Amniotic stem cell (primary cell): ENCODE measurements around the gene DAZAP2.

ENCODE experiments used
- DNase-seq: peaks from one replicate; lab custom pipeline; 2025; lab: John Stamatoyannopoulos, UW

Gene DAZAP2

GRCh38 chr12:51238510-51239334 is at the start of gene DAZAP2:
DAZAP2 (plus strand) TSS chr12:51238826; CDS start chr12:51238908, 82 bp downstream.
- DNase-seq, result peak; percentile 88

DNA sequence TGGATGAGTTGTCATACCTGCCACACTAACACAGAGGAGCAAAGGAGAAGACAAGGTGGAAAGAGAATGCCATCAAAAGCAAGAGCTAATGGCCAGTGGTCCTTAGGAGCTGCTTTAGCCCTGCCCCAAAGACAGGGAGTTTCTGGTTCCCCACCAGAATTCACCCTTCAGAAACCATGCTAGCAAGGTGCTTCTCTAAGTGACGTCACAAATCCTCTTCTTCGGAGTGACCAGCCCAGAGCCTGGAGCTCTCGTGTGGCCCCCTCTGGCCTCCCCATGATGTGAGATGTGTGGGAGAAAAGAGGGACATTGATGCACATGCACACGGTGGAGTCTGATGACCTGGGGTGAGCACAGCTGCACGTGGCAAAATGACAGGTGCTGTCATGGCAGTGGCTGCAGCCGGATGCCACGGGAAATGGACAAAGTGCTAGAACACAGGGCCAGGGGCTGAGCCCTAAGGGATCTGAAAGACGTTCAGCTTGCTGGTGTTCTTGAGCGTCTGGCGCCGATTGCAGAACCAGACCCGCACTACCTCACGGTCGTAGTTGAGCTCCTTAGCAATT is 48.8 kb upstream of the DAZAP2 start:
- no peak for DNase-seq

DNA sequence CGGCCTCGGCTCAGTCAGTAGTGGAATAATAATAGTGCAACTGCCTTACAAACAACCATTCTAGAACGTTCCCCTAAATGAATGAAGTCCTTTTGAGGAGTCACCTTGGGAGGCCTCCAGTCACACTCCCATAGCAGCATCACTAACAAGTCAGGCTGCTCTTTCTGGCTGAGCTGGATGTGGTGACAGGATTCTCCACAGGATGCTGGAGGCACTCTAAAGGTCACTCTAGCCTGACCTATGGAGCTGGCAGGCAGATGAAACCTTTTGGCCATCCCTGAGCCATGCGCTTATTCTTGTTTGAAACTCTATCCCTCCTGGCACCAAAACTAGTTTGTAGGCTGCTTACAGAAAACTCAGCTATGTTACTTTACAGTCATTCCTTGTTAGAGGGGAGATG is 47.8 kb upstream of the DAZAP2 start:
- DNase-seq, result no peak

DNA sequence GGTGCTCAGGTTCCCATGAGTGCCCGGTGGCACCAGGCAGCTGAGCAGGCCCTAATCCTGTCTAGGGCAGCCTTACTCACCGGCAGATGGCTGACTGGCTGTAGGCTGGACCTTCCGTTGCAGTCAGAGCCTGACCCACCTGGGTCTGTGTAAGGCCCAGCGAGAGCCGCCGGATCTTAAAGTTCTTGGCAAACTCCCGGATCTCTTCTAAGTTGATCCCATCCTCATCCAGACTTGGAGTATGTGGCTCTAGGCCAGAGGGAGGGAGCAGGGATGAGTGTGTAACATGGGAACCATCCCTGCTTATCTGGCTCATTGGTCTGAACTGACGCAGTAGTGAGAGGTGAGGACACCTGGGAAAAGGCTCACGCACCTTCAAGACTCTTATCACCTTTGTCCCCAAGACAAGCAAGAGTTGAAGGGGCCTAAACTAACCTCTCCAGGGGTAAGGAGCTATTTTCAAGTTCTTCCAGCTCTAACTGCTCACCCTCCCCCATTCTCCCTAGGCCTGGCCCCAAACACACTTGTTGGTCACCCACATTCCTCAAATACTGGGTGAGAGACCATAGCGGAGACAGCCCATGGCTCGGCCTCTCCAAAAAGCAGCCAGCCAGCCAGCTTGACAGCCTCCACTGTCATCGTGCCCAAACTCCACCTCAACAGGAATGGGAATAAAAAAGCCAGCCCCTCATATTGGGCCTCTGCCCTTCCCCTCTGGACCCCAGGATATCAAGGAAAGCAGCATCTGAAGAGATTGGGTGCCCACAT is 46.9 kb upstream of the DAZAP2 start:
- no peak for DNase-seq

GRCh38 chr12:51192284-51192671 is 46.3 kb upstream of the DAZAP2 start:
- DNase-seq, result no peak

GRCh38 chr12:51195841-51196240 is 42.8 kb upstream of the DAZAP2 start:
- DNase-seq, result no peak

- no peak for DNase-seq
Measured at GRCh38 chr12:51196547-51196946, 42.1 kb upstream of the DAZAP2 start.

- no peak for DNase-seq
Measured at GRCh38 chr12:51197736-51198567, 40.7 kb upstream of the DAZAP2 start.

DNA sequence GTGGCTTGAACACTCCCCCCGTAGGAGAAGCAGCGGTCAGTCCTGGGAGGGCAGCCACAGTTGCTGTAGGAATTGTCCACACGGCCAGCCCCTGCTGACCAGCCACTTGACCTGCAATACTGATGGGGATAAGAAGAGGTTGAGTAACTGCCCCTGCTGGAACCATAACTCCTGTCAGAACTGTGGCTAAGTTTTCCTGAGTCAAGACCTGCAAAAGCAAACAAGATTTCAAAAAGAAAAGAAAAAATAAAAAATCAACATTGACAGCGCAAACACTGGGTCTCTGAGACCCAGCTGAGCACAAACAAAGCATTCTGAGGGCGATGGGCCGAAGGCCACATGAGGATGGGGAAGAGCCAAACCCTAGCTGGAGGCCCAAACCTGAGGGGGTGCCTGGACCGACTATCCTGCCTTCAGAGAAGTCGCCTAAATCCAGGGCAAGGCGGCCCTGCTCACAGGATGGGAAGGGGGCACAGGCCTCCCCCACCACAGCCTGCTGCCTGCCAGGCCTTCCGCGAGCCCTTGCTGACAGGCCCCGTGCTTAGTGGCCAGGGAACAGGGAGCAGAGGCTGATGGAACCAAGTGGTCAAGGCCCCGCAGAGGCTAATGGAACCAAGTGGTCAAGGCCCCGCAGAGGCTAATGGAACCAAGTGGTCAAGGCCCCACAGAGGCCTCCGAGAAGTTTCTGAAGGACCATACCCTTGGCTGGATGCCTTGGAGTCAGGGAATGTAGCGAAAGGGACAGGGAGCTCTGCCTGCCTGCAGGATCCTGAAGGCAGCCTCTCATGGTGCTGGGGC is 39.9 kb upstream of the DAZAP2 start:
- DNase-seq, result no peak

- no peak for DNase-seq
Measured at GRCh38 chr12:51199366-51199945, 39.2 kb upstream of the DAZAP2 start.

DNA sequence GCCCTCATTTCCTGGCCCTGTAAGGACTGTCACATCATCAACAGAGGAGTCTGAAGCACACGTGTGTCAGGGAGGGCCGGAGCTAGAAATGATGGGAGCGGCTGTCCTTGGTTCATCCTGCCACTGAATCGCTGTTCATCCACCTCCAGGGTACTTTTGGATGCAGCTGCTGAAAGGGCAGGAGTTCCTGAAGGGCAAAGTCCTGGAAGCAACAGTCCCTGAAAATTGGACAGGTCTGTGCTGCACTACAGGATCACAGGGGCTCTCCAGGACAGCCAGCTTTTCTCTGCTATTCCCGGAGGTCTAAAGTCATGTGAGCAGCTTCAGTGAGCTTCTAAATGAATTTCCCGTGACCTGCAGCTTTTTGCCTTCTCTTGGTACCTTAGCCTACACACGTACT is 38.5 kb upstream of the DAZAP2 start:
- DNase-seq, result no peak

DNA sequence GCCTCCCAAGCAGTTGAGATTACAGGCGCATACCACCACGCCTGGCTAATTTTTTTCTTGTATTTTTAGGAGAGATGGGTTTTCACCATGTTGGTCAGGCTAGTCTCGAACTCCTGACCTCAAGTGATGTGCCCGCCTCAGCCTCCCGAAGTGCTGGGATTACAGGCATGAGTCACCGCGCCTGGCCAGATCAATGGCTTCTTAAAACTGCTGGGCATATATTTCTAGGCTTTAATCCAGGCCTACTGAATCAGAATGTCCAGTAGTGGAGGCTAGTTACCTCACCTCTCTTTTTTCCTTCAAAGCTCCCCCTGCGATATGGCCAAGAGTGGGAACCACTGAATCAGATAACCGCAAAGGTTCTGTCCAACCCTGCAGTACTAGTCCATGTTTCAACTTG is 37.8 kb upstream of the DAZAP2 start:
- DNase-seq, result no peak

DNA sequence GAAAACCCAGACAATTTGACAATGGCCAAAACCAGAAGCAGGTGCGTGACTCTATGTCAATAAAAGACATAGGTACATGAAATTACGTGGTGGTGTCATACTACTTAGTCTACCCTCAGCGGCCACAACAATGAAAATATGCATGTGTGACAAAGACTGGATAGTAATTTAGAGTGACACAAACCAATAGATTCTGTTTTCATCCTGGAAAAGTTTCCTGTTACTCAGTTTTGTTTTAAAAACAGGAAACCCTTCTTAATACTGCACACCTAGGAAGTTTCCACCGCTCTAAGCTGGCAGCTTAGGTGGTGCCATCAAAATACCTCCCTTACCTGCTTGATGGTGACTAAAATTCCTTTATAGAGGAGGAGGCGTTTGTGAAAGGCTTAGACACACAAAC is 35.9 kb upstream of the DAZAP2 start:
- no peak for DNase-seq

DNA sequence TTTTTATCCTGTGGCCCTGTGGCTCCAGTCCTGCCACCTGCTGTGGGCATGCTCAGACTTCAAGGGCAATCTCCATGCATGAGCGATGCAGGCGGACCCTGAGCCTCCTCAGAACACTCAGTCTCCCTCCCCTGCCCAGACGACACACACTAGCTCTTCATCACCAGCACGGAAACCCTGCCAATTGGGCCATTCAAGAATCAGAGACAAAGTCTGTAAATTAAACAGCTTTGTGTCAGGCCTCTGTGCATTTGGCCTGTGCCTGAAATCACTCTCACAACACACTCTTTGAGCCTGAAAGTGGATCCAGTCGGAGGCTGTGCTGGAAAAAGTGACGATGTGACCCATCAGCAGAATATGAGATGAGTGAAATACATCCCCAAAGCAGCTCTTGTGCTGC is 33.3 kb upstream of the DAZAP2 start:
- DNase-seq, result no peak

DNA sequence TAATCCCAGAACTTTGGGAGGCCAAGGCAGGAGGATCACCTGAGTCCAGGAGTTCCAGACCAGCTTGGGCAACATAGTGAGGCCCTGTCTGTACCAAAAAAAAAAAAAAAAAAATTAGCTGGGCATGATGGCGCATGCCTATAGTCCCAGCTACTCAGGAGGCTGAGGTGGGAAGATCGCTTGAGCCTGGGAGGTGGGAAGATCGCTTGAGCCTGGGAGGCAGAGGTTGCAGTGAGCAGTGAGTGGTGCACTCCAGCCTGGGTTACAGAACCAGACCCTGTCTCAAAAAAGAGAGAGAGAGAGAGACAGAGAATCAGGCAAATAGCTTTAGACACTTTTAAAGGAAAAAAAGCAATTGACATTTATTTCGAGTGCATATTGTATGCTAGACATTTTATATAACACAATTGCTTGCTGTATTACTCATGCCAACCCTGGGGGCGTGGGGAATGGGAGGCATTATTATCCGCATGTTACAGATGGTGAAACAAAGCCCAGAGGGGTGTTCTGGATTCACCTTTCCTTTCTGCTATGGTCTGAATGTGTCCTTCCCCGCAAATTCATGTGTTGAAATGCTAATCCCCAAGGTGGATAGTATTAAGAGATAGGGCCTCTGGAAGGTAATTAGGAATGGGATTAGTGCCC is 30.5 kb upstream of the DAZAP2 start:
- no peak for DNase-seq

GRCh38 chr12:51209259-51209658 is 29.4 kb upstream of the DAZAP2 start:
- DNase-seq, result no peak

DNA sequence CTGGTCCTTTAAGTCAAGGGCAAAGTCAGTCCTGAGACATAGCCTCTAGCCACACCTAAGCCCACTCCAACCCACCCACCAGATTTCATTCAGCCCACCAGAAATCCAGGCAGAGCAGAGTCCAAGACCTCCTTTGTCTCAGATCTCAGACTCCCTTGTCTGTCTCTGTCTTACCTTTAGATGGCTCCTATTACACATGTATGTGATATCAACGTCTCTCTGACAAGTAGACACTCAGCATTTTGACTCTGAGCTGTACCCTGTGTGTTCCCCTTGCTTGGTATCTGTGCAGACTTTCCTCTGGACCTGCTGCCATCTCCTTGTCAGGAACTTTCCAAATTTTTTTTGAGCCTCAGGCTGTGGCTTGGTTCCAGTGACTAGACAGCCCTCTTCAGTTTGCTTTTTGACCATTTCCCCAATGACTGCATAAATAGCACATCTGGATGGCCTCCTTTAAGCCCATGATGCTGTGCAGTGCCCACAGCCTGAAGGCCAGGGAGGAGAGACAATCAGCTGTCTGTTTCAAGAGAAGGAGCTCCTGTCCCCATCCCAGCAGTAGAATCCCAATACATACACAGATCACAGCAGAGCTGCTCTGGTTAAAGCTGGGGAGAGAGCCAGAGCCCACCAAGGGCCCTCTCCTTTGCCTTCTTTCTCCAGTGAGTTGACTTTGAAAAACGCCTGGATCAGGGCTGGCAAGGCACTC is 27.8 kb upstream of the DAZAP2 start:
- no peak for DNase-seq

- DNase-seq, result no peak
Measured at GRCh38 chr12:51214895-51215294, 23.7 kb upstream of the DAZAP2 start.

GRCh38 chr12:51216642-51217041 is 22.0 kb upstream of the DAZAP2 start:
- no peak for DNase-seq
